Osteocyte (in vitro differentiated cells): ENCODE measurements around the gene LRRC4C. TPM values are rescaled to one million over a fixed set of nuclear protein-coding genes. Genes with fewer than 3 reads are reported as not detected.
"Not testable (repeated sequence)": the region's sequence is repeated elsewhere in the genome, so short reads cannot be mapped to it uniquely, and the experiment has no call there.

Experiments used
- DNase-seq: peaks from one replicate; pipeline ENCODE4 v3.0.0; 2021; ENCODE audit warnings: mixed read lengths; ENCODE audit not compliant: unreplicated experiment; ENCODE audit errors: extremely low spot score
- H3K27ac Mint-ChIP-seq: one replicate; pipeline ENCODE4 v1.8.0; 2021; ENCODE audit warnings: mild to moderate bottlenecking, mixed read lengths; ENCODE audit not compliant: unreplicated experiment
- H3K27me3 Mint-ChIP-seq: one replicate; pipeline ENCODE4 v1.8.0; 2021; ENCODE audit warnings: mixed read lengths; ENCODE audit not compliant: unreplicated experiment
- H3K36me3 Mint-ChIP-seq: one replicate; pipeline ENCODE4 v1.8.0; 2021; ENCODE audit warnings: mixed read lengths; ENCODE audit not compliant: unreplicated experiment
- H3K4me1 Mint-ChIP-seq: one replicate; pipeline ENCODE4 v1.8.0; 2021; ENCODE audit warnings: mixed read lengths; ENCODE audit not compliant: unreplicated experiment
- H3K4me3 Mint-ChIP-seq: one replicate; pipeline ENCODE4 v1.8.0; 2021; ENCODE audit warnings: mild to moderate bottlenecking, moderate library complexity, mixed read lengths; ENCODE audit not compliant: unreplicated experiment
- H3K9me3 Mint-ChIP-seq: one replicate; pipeline ENCODE4 v1.8.0; 2021; ENCODE audit warnings: mixed read lengths; ENCODE audit not compliant: unreplicated experiment
- total RNA-seq: library from RNA; stranded (reverse); gene quantifications from 2 replicates; pipeline ENCODE4 v1.2.1, GENCODE V29; 2021
- TF ChIP-seq, protein P1 (sequence below): fragments of 200-600 bp; sonication (generic); IDR thresholded peaks from 2 replicates; pipeline ENCODE4 v1.5.0; 2021; ENCODE audit warnings: antibody characterized with exemption, mild to moderate bottlenecking, moderate library complexity

LRRC4C gene
- total RNA-seq, 1 donor from 2014 or later, result 0.16 TPM

DNA sequence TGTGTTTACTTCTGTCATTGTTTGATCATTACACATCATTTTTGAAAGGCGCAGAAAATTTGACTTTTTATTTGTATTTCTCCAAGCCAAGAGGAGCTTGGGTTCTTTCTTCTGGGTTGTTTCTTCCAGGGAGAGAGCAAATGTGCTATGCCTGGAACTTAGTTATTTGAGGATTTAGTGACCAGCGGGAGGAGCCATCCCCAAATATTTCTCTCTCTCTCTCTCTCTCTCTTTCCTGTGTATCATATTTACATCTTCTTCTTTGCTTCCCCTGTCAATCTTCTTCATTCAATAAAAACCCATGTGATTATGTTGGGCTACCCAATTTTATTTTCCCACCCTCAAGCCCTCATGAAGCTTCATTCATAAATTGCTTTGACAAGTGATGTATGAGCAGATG, 534.5 kb downstream of the LRRC4C start:
- Mint-ChIP-seq H3K4me3 (no peak overlapping the region), H3K4me1 (no peaks in the 10 kb centered on the region), H3K36me3 (no peaks in the 10 kb centered on the region), H3K27me3 (no peaks in the 10 kb centered on the region), H3K9me3 (peaks cover 7% of the 10 kb centered on the region), H3K27ac (no peak overlapping the region)
- TF ChIP-seq, protein P1, sequence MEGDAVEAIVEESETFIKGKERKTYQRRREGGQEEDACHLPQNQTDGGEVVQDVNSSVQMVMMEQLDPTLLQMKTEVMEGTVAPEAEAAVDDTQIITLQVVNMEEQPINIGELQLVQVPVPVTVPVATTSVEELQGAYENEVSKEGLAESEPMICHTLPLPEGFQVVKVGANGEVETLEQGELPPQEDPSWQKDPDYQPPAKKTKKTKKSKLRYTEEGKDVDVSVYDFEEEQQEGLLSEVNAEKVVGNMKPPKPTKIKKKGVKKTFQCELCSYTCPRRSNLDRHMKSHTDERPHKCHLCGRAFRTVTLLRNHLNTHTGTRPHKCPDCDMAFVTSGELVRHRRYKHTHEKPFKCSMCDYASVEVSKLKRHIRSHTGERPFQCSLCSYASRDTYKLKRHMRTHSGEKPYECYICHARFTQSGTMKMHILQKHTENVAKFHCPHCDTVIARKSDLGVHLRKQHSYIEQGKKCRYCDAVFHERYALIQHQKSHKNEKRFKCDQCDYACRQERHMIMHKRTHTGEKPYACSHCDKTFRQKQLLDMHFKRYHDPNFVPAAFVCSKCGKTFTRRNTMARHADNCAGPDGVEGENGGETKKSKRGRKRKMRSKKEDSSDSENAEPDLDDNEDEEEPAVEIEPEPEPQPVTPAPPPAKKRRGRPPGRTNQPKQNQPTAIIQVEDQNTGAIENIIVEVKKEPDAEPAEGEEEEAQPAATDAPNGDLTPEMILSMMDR, result no peak
- no peak for DNase-seq

DNA sequence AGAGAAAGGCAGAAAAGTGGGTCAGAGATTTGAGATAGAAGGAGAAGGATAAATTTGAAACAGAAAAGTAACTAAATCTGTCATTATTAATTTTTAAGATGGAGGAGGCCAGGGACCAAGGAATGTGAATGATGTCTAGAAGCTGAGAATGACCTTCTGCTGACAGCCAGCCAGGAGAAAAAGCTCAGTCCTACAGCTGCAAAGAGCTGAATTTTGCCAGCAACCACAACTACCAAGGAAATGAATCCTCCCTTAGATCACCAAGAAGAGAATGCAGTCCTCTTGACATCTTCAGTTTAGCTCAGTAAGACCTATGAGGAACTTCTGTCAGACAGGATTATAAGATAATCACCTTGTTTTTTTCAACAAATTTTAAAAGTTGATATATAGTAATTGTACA, 538.2 kb downstream of the LRRC4C start:
- Mint-ChIP-seq H3K27ac (no peak overlapping the region), H3K4me1 (no peaks in the 10 kb centered on the region), H3K36me3 (no peaks in the 10 kb centered on the region), H3K4me3 (no peak overlapping the region), H3K27me3 (no peaks in the 10 kb centered on the region), H3K9me3 (peaks cover 7% of the 10 kb centered on the region)
- DNase-seq, result no peak
- TF ChIP-seq, protein P1, result no peak

DNA sequence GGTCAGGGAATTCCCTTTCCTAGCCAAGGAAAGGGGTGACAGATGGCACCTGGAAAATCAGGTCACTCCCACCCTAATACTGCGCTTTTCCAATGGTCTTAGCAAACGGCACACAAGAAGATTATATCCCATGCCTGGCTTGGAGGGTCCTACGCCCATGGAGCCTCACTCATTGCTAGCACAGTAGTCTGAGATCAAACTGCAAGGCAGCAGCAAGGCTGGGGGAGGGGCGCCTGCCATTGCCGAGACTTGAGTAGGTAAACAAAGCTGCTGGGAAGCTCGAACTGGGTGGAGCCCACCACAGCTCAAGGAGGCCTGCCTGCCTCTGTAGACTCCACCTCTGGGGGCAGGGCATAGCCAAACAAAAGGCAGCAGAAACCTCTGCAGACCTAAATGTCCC, 548.7 kb downstream of the LRRC4C start:
- H3K4me3 Mint-ChIP-seq, H3K27ac Mint-ChIP-seq, DNase-seq, H3K27me3 Mint-ChIP-seq, H3K4me1 Mint-ChIP-seq, H3K36me3 Mint-ChIP-seq: not testable (repeated sequence)
- H3K9me3 Mint-ChIP-seq, result peaks cover 13% of the 10 kb centered on the region

DNA sequence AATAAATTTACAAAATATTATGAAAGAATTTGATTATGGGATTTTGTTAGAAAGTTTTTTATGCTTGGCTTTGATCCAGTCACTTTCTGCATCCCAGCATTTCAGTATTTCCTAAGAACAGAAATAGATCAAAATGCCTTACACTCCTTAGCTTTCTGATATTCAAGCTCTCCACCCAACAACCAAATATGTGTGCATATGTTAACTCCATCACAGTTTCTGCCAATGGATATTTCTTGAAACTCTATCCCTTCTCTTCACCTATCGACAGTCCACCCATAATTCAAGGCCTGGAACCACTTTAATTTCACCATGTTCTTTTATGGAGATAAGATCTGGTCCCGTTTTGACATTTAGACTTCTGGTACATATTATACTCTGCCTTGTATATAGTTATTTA, 565.0 kb downstream of the LRRC4C start:
- TF ChIP-seq, protein P1, result no peak
- Mint-ChIP-seq H3K36me3 (no peaks in the 10 kb centered on the region), H3K27ac (no peak overlapping the region), H3K4me3 (no peak overlapping the region), H3K9me3 (peaks cover 11% of the 10 kb centered on the region), H3K4me1 (no peaks in the 10 kb centered on the region), H3K27me3 (no peaks in the 10 kb centered on the region)
- DNase-seq, result no peak

DNA sequence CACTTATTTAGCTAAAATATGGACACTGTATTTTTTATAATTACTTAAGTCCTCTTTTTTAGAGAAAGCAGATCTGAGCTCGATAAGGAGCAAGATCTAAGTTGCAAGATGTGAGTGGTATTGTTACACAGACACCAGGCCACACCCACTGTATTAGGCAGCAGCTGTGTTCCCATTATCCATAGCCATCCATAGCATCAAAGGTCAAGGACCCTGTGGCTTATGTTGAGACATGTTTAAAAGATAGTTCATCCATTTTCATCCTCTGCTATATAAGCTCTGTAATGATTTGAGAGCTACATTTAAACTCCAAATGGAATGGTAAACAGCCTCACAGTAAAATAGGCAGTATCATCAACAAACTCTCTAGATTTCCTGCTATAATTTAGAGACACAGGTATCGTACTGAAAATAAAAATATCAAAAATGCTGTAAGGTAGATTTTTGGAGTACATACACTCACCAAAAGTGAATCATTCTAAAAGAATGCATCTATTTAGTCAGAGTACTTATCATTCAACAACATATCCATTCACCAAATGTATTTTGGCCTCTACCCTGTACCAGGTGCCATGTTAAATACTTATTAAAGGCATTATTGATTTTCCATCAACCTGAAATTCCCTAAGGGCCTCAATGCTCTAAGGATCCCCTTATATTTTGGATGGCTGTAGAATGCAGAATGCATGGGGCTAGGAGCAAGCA, 574.0 kb downstream of the LRRC4C start:
- DNase-seq, result no peak
- Mint-ChIP-seq H3K27me3 (no peaks in the 10 kb centered on the region), H3K27ac (no peak overlapping the region), H3K4me1 (no peaks in the 10 kb centered on the region), H3K4me3 (no peak overlapping the region), H3K9me3 (peaks cover 10% of the 10 kb centered on the region), H3K36me3 (no peaks in the 10 kb centered on the region)
- TF ChIP-seq, protein P1, result no peak
